GDM1 (cell line): Measurements from ENCODE around the gene IQGAP2.
"Not testable (repeated sequence)": the region's sequence is repeated elsewhere in the genome, so short reads cannot be mapped to it uniquely, and the experiment has no call there.

Experiments
- DNase-seq: peaks from one replicate; lab custom pipeline; 2025; lab: John Stamatoyannopoulos, UW

The IQGAP2 gene

GRCh38 chr5:76500633-76501393, 97.7 kb downstream of the IQGAP2 start:
- DNase-seq: no peak

GRCh38 chr5:76503929-76504328, 100.8 kb downstream of the IQGAP2 start:
- no peak for DNase-seq

- DNase-seq: no peak
These were observed 101.9 kb downstream of the IQGAP2 start for GRCh38 chr5:76504901-76505564.

- DNase-seq: no peak
These were observed 110.4 kb downstream of the IQGAP2 start for GRCh38 chr5:76513476-76513875.

- DNase-seq: no peak
These were observed 111.2 kb downstream of the IQGAP2 start for GRCh38 chr5:76514292-76514691.

- DNase-seq: no peak
These were observed 111.6 kb downstream of the IQGAP2 start for GRCh38 chr5:76514713-76515112.

- no peak for DNase-seq
These were observed 114.2 kb downstream of the IQGAP2 start for GRCh38 chr5:76517334-76517733.

- DNase-seq: not testable (repeated sequence)
These were observed 115.2 kb downstream of the IQGAP2 start for GRCh38 chr5:76518246-76518645.

GRCh38 chr5:76521240-76521758, 118.2 kb downstream of the IQGAP2 start:
- no peak for DNase-seq

- DNase-seq: no peak
These were observed 119.2 kb downstream of the IQGAP2 start for GRCh38 chr5:76522103-76522935.

GRCh38 chr5:76524101-76524835, 121.2 kb downstream of the IQGAP2 start:
- no peak for DNase-seq

- DNase-seq: no peak
These were observed 121.8 kb downstream of the IQGAP2 start for GRCh38 chr5:76524868-76525267.

GRCh38 chr5:76525956-76526355, 122.9 kb downstream of the IQGAP2 start:
- no peak for DNase-seq

- no peak for DNase-seq
These were observed 124.0 kb downstream of the IQGAP2 start for GRCh38 chr5:76526950-76527583.

- no peak for DNase-seq
These were observed 124.6 kb downstream of the IQGAP2 start for GRCh38 chr5:76527685-76528161.

GRCh38 chr5:76528547-76529331, 125.7 kb downstream of the IQGAP2 start:
- no peak for DNase-seq

GRCh38 chr5:76529464-76530344, 126.6 kb downstream of the IQGAP2 start:
- DNase-seq: no peak

GRCh38 chr5:76532052-76532451, 129.0 kb downstream of the IQGAP2 start:
- DNase-seq: no peak

GRCh38 chr5:76532973-76533372, 129.9 kb downstream of the IQGAP2 start:
- DNase-seq: no peak
